Ramos (cell line): ENCODE data around the gene DPH1.

Source experiments
- in situ Hi-C: fragments of 300-500 bp; cut with MboI; formaldehyde crosslinking; loops from one replicate; pipeline ENCODE4 v1.14.3; 2022; ENCODE audit warnings: low sequenced_read_pairs; ENCODE audit not compliant: unreplicated experiment

DPH1 gene

GRCh38 chr17:2090804-2091534, 61.0 kb downstream of the DPH1 start:
- in situ Hi-C loops = no loop called here

- in situ Hi-C loops = no loop called here
These were observed 62.3 kb downstream of the DPH1 start for GRCh38 chr17:2092253-2092652.

GRCh38 chr17:2093349-2093748, 63.4 kb downstream of the DPH1 start:
- in situ Hi-C loops = no loop called here
